IMR-90 (cell line): ENCODE results near the gene UEVLD. TPM values are rescaled to one million over a fixed set of nuclear protein-coding genes. Genes with fewer than 3 reads are reported as not detected.

ENCODE experiments used
- ATAC-seq: fragments of 200-7000 bp; cut with Tn5 transposase; 2 replicates; pipeline ENCODE4 v1.9.1; 2020; ENCODE audit warnings: low read depth, mild to moderate bottlenecking, moderate library complexity
- BruUV-seq: library from RNA; stranded (reverse); fragments of 400-500 nt; replicated peaks from 2 replicates; lab custom pipeline; 2021; lab: Mats Ljungman, UMichigan
- CTCF ChIA-PET: fragments of 300-600 bp; formaldehyde crosslinking; extraction: SDS; loops from one replicate; lab custom pipeline; 2021; ENCODE audit warnings: antibody characterized with exemption; lab: Yijun Ruan, JAX
- POLR2A ChIA-PET: fragments of 300-600 bp; sonication (Branson Sonifier 250); formaldehyde crosslinking; loops from one replicate; lab custom pipeline; 2022; ENCODE audit warnings: antibody characterized with exemption; ENCODE audit not compliant: unreplicated experiment; lab: Charles Lee
- DNase-seq: peaks from one replicate; pipeline ENCODE4 v3.0.0; 2013
- H2AFZ ChIP-seq: replicated peaks from 2 replicates; pipeline ENCODE3; 2013; ENCODE audit warnings: low read length, mild to moderate bottlenecking; ENCODE audit not compliant: poor library complexity
- H2AK5ac ChIP-seq: 2 replicates; pipeline ENCODE4 v1.6.1; 2013; ENCODE audit warnings: low read depth, low read length, inconsistent platforms
- H2AK9ac ChIP-seq: replicated peaks from 2 replicates; pipeline ENCODE3; 2013; ENCODE audit warnings: mild to moderate bottlenecking, low read depth, low read length, moderate library complexity; ENCODE audit not compliant: poor library complexity
- H2BK120ac ChIP-seq: 2 replicates; pipeline ENCODE4 v1.6.1; 2013; ENCODE audit warnings: low read depth, low read length, inconsistent platforms
- H2BK15ac ChIP-seq: 3 replicates; pipeline ENCODE4 v1.6.1; 2013; ENCODE audit warnings: low read depth, low read length, inconsistent platforms
- H2BK20ac ChIP-seq: 2 replicates; pipeline ENCODE4 v1.6.1; 2013; ENCODE audit warnings: low read depth, mild to moderate bottlenecking, inconsistent platforms, low read length, moderate library complexity
- H2BK5ac ChIP-seq: 2 replicates; pipeline ENCODE4 v1.6.1; 2013; ENCODE audit warnings: mild to moderate bottlenecking, low read depth, low read length, inconsistent platforms; ENCODE audit not compliant: poor library complexity, severe bottlenecking
- H3K14ac ChIP-seq: replicated peaks from 2 replicates; pipeline ENCODE4 v1.6.1; 2013; ENCODE audit warnings: low read depth, low read length, inconsistent platforms
- H3K18ac ChIP-seq: 2 replicates; pipeline ENCODE4 v1.6.1; 2013; ENCODE audit warnings: low read depth, low read length, control low read depth
- H3K23ac ChIP-seq: 2 replicates; pipeline ENCODE4 v1.6.1; 2013; ENCODE audit warnings: low read depth, low read length, inconsistent platforms
- H3K27ac ChIP-seq: 2 replicates; pipeline ENCODE4 v1.5.1; 2013; ENCODE audit warnings: mild to moderate bottlenecking, control low read depth, low read length; ENCODE audit not compliant: insufficient read depth
- H3K27me3 ChIP-seq: 2 replicates; pipeline ENCODE4 v1.6.1; 2013; ENCODE audit warnings: low read length; ENCODE audit not compliant: control insufficient read depth, insufficient read depth
- H3K36me3 ChIP-seq: 2 replicates; pipeline ENCODE4 v1.6.1; 2013; ENCODE audit warnings: low read length, mixed read lengths; ENCODE audit not compliant: control insufficient read depth, insufficient read depth
- H3K4ac ChIP-seq: 2 replicates; pipeline ENCODE4 v1.6.1; 2013; ENCODE audit warnings: low read depth, low read length, inconsistent platforms
- H3K4me1 ChIP-seq: 2 replicates; pipeline ENCODE4 v1.6.1; 2013; ENCODE audit warnings: low read length, mixed read lengths; ENCODE audit not compliant: control insufficient read depth, insufficient read depth
- H3K4me2 ChIP-seq: 2 replicates; pipeline ENCODE4 v1.6.1; 2013; ENCODE audit warnings: low read depth, mild to moderate bottlenecking, control low read depth, low read length, moderate library complexity
- H3K4me3 ChIP-seq: 2 replicates; pipeline ENCODE4 v1.5.1; 2013; ENCODE audit warnings: low read depth, mild to moderate bottlenecking, control low read depth, low read length, moderate library complexity; ENCODE audit not compliant: insufficient read depth
- H3K56ac ChIP-seq: 2 replicates; pipeline ENCODE4 v1.6.1; 2013; ENCODE audit warnings: low read length, inconsistent platforms; ENCODE audit not compliant: insufficient read depth; ENCODE audit errors: extremely low read depth
- H3K79me1 ChIP-seq, 2 experiments: 2 replicates each; pipeline ENCODE4 v1.6.1; 2013; ENCODE audit warnings: low read length in 2 of 2, inconsistent platforms in 1 of 2, low read depth in 1 of 2
- H3K9ac ChIP-seq: 2 replicates; pipeline ENCODE4 v1.6.1; 2013; ENCODE audit warnings: low read depth, low read length, control low read depth
- H3K9me1 ChIP-seq: 2 replicates; pipeline ENCODE4 v1.6.1; 2013; ENCODE audit warnings: low read length, inconsistent platforms; ENCODE audit not compliant: insufficient read depth
- H3K9me3 ChIP-seq: 2 replicates; pipeline ENCODE4 v1.6.1; 2013; ENCODE audit warnings: low read length; ENCODE audit not compliant: control insufficient read depth, insufficient read depth
- H4K20me1 ChIP-seq: 2 replicates; pipeline ENCODE4 v1.6.1; 2013; ENCODE audit warnings: low read length, inconsistent platforms; ENCODE audit not compliant: insufficient read depth
- H4K5ac ChIP-seq: 2 replicates; pipeline ENCODE4 v1.6.1; 2013; ENCODE audit warnings: mild to moderate bottlenecking, low read depth, low read length, control low read depth
- H4K8ac ChIP-seq, 2 experiments: 2 replicates each; pipeline ENCODE4 v1.6.1; 2013; ENCODE audit warnings: low read depth in 2 of 2, low read length in 2 of 2, control low read depth in 1 of 2, inconsistent platforms in 1 of 2
- H4K91ac ChIP-seq: 2 replicates; pipeline ENCODE4 v1.6.1; 2013; ENCODE audit warnings: low read depth, low read length, inconsistent platforms; ENCODE audit not compliant: insufficient read depth
- BHLHE40 ChIP-seq: fragments of 150-350 bp; IDR thresholded peaks from 2 replicates; pipeline ENCODE4 v1.6.1; 2016; ENCODE audit warnings: mild to moderate bottlenecking, low read depth, low read length
- CEBPB ChIP-seq: IDR thresholded peaks from 2 replicates; pipeline ENCODE4 v1.6.1; 2012; ENCODE audit warnings: low read depth, low read length, improper control_type of control experiment
- CHD1 ChIP-seq: IDR thresholded peaks from 2 replicates; pipeline ENCODE4 v1.6.1; 2012; ENCODE audit warnings: low read depth, low read length, improper control_type of control experiment
- CTCF ChIP-seq: conservative IDR thresholded peaks from 2 replicates; pipeline ENCODE4 v1.5.1; 2012; ENCODE audit warnings: mild to moderate bottlenecking, low read depth, low read length, improper control_type of control experiment
- MAFK ChIP-seq: IDR thresholded peaks from 2 replicates; pipeline ENCODE4 v1.6.1; 2012; ENCODE audit warnings: low read depth, low read length, improper control_type of control experiment
- MAZ ChIP-seq: IDR thresholded peaks from 2 replicates; pipeline ENCODE4 v1.6.1; 2012; ENCODE audit warnings: low read depth, mild to moderate bottlenecking, low read length, improper control_type of control experiment, moderate library complexity, borderline replicate concordance
- MXI1 ChIP-seq: IDR thresholded peaks from 2 replicates; pipeline ENCODE4 v1.6.1; 2012; ENCODE audit warnings: low read depth, mild to moderate bottlenecking, low read length, moderate library complexity, borderline replicate concordance
- POLR2A ChIP-seq: IDR thresholded peaks from 2 replicates; pipeline ENCODE4 v1.6.1; 2012; ENCODE audit warnings: mild to moderate bottlenecking, low read depth, low read length
- SMC3 ChIP-seq: fragments of 150-350 bp; IDR thresholded peaks from 2 replicates; pipeline ENCODE4 v1.6.1; 2016; ENCODE audit warnings: low read depth, mild to moderate bottlenecking, antibody characterized with exemption, low read length, moderate library complexity
- USF2 ChIP-seq: fragments of 150-350 bp; IDR thresholded peaks from 2 replicates; pipeline ENCODE4 v1.6.1; 2017; ENCODE audit warnings: mild to moderate bottlenecking, antibody characterized with exemption, low read length, low read depth
- WGBS, 2 experiments: methylation state at CpG; one replicate each; pipeline versions ENCODE4 v1.1.5 to v1.1.7; 2013; ENCODE audit warnings: missing lambda C conversion rate in 2 of 2; ENCODE audit not compliant: insufficient read length in 1 of 2; ENCODE audit errors: extremely low coverage in 2 of 2; 5-methylcytosine and 5-hydroxymethylcytosine counted together
- dilution Hi-C: fragments of 300-500 bp; cut with HindIII; formaldehyde crosslinking; loops from one replicate; pipeline ENCODE4 v1.14.3; 2018; ENCODE audit warnings: low sequenced_read_pairs; ENCODE audit not compliant: unreplicated experiment
- in situ Hi-C: fragments of 300-500 bp; cut with MboI; formaldehyde crosslinking; loops from 3 replicates; pipeline ENCODE4 v1.14.3; 2019; ENCODE audit warnings: low sequenced_read_pairs, inconsistent platforms, mixed read lengths
- intact Hi-C: fragments of 100-400 bp; cut with micrococcal nuclease; formaldehyde crosslinking; loops from 2 replicates; pipeline ENCODE4 v1.10.0; 2022
- polyA plus RNA-seq, 3 experiments: library from polyadenylated mRNA; depleted of rRNA; stranded (reverse); fragments of >200 nt; gene quantifications; 2 replicates each; pipeline ENCODE4 v1.2.3, GENCODE V29; 2012; ENCODE audit warnings: low replicate concordance in 1 of 3
- total RNA-seq: library from RNA; depleted of rRNA; stranded (reverse); fragments of >200 nt; gene quantifications from 2 replicates; pipeline ENCODE4 v1.2.3, GENCODE V29; 2012

UEVLD gene
- total and polyA plus RNA-seq, 2 of the 4 experiments (the other 2 are of a cell fraction) = 13.8 to 29.2 TPM

GRCh38 chr11:18600915-18601569 lies 12.5 kb upstream of the UEVLD start:
- Histone ChIP-seq H3K56ac (no peak overlapping the region), H2BK15ac (no peak overlapping the region), H3K4me2 (no peak overlapping the region), H3K79me1 (peaks cover 15 to 27% of the 10 kb centered on the region in 2 experiments), H2BK120ac (no peak overlapping the region), H2AFZ (no peak overlapping the region), H3K14ac (no peak overlapping the region), H3K18ac (no peak overlapping the region), H3K4me3 (no peak overlapping the region), H3K27ac (no peak overlapping the region), H2AK9ac (no peak overlapping the region), H2BK20ac (no peak overlapping the region), H4K5ac (no peak overlapping the region), H2BK5ac (no peak overlapping the region), H3K23ac (no peak overlapping the region), H2AK5ac (no peak overlapping the region), H3K27me3 (no peaks in the 10 kb centered on the region), H3K4me1 (no peaks in the 10 kb centered on the region; the same call in 1 of the 2 replicates), H3K9me3 (no peaks in the 10 kb centered on the region), H3K36me3 (peaks cover 9% of the 10 kb centered on the region), H4K20me1 (0 out of 2 replicates have a peak, but pooled peaks cover 4% of the 10 kb centered on the region), H4K91ac (no peak overlapping the region), H3K9ac (no peak overlapping the region), H3K4ac (no peak overlapping the region), H3K9me1 (peaks cover 9% of the 10 kb centered on the region), H4K8ac (no peak overlapping the region)
- intact Hi-C loops = no loop called here
- TF ChIP-seq BHLHE40 (no peak), USF2 (no peak), SMC3 (no peak), CTCF (no peak), CEBPB (no peak), MAFK (no peak), POLR2A (no peak), CHD1 (no peak), MAZ (no peak), MXI1 (no peak)
- ChIA-PET POLR2A (no interaction called here), CTCF (no interaction called here)
- WGBS, 2 experiments = no CpG with 5 or more reads among the region's 4 CpGs
- dilution Hi-C loops = no loop called here
- ATAC-seq (no peak), DNase-seq (no peak)
- in situ Hi-C loops = no loop called here
- BruUV-seq = no TSS peak
